Smooth muscle cell of the brain vasculature (primary cell): ENCODE measurements around the gene NTRK1.

Experiments
- DNase-seq: peaks from one replicate; pipeline ENCODE4 v3.0.0-alpha.2; 2012; ENCODE audit warnings: low read depth, low spot score

Gene NTRK1

DNA sequence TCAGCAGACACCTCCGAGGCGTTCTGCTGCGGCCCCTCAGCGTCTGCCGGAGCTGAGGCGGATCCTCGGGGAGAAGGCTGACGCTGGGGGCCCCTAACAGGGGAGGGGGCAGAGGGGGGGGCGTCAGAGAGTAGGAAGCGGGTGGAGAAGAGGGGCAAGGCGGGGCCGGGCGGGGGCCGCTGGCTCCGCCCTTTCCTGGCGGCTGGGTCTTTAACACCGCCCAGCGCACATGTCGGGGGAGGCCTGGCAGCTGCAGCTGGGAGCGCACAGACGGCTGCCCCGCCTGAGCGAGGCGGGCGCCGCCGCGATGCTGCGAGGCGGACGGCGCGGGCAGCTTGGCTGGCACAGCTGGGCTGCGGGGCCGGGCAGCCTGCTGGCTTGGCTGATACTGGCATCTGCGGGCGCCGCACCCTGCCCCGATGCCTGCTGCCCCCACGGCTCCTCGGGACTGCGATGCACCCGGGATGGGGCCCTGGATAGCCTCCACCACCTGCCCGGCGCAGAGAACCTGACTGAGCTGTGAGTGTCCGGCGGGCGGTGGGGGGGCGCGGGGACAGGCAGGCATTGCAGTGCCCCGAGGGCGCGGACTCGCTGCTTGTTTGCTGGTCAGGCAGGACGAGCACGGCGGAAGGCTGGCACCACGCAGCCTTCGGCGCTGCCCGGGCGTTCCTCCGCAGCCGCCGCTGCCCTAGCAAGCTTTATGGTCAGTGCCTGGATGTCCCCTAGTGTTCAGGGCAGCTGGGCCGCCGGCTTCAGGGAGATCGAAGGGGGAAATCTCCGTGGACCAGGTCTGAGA, at the start of gene NTRK1:
TSS of gene NTRK1 (plus strand) at position 238 of the 796 bp plus-strand sequence. CDS start at position 308, 70 bp downstream.
- no peak for DNase-seq

GRCh38 chr1:156811168-156811567, 49.5 kb upstream of the NTRK1 start:
- DNase-seq: no peak

DNA sequence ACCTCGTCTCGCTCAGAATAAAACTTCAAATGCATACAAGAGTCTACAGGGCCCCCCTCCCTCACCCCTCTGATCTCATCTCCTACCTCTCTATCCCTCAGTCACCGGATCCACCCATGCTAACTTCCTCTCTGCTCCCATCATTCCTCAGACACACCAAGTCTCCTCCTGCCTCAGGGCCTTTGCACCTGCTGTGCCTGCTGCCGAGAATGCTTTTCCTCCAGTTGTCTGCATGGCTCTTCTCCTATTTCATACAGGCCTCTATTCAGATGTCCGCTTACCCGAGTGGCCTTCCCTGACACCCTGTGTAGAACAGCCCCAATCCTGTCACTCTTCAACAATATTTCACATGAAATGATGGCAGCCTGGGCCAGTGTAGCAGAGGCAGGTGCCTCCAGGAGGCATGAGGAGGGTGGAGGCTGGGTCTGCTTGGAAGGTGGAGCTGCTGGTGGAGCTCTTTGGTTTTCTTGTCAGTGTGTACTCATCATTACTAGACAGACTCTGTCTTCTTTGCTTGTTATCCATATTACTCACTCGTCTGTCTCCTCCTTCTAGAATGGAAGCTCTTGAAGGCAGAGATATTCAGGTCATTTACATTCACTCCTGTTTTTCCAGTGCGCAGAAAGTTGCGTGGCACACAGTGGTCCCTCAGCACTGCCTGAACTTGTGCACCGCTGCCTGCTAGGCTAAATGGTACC, 48.2 kb upstream of the NTRK1 start:
- DNase-seq: no peak

GRCh38 chr1:156813298-156813697, 47.4 kb upstream of the NTRK1 start:
- DNase-seq: no peak

DNA sequence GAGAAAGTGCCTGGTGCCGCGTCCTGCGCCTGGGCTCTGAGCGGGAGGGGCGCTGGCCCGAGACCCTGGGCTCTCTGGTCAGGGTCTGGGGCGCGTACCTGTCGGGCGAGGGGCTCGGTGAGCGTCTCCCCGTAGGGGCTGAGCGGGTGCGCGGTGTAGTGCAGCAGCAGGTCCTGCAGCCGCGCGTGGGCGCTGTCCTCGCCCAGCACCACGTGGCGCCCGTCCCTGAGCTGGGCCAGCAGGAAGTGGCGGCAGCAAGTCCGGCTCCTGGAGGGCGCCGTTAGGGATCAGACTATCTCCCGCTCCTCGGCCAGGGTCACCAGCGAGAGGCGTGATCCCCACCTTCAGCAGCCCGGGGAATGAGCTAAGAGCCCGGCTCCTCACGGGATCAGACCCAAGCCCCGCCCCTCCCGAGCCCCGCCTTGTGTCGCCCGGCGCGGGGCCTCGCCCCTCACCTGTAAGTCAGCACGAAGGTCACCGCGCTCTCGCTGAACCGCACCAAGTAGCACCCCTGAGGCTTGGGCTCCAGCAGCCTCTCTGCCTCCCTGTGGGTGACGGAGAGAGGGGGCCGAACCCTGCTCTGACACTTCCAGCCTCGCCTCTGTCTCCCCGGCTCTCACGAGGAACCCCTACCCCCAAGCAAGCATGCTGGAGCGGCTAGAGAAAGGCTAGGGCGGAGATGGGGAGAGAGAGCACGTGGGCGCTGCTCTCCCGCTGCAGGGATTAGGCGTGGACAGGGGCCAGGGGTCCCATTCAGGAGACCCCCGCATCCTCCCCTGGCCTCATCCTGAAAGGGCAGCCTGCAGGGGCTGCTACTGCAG, 46.7 kb upstream of the NTRK1 start:
- DNase-seq: no peak

- no peak for DNase-seq
Observed at GRCh38 chr1:156814571-156815260, 45.9 kb upstream of the NTRK1 start.

DNA sequence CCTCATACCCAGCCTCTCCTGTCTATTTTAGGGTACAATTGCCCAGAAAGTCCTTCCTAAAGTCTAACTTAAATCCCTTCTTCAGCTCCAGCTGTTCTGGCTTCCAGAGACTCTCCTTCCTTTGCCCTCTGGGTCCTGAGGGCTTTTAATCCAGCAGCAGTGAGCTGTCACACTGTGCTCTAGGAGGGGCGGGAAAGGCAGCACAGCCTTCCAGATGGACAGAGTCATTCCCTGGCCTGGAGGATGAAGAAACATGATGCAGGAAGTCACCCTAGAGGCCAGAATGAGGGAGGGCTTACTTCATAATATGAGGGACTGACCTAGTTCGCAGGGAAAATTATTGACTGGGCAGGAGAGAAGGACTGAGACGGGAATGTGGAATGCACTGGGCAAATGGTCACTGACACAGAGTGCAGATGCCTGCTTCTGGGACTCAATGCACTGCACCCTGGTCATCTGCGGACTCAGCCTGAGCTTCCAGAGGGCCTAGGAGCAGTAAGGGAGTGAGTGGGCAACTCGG, 45.3 kb upstream of the NTRK1 start:
- DNase-seq: peak; percentile 51

GRCh38 chr1:156815961-156816422, 44.7 kb upstream of the NTRK1 start:
- DNase-seq: no peak

- no peak for DNase-seq
Observed at GRCh38 chr1:156816561-156817328, 43.9 kb upstream of the NTRK1 start, which contains the start of gene SH2D2A. Gene SH2D2A, minus strand, starts transcription at chr1:156816848. Its CDS starts 140 bp downstream, at chr1:156816708.

- no peak for DNase-seq
Observed at GRCh38 chr1:156821801-156822200, 38.9 kb upstream of the NTRK1 start.

DNA sequence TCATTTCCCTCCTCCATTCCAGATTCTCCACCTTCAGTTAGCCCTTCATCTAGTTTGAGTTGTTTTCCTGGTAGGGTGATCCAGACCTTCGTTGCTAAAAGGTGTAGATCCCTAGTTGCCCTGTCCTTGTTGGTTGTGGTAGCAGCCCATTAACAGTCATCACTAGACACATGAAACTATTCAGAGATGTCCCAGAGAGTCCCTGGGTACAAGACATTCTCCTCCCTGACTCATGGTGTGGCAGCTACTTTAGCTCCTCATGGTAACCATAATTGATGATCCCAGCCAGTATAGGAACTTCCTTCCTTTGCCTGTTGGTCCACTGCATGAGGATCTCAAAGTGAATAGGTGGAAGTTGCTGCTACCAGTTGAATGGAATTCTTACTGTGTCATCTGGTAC, 38.0 kb upstream of the NTRK1 start:
- no peak for DNase-seq

DNA sequence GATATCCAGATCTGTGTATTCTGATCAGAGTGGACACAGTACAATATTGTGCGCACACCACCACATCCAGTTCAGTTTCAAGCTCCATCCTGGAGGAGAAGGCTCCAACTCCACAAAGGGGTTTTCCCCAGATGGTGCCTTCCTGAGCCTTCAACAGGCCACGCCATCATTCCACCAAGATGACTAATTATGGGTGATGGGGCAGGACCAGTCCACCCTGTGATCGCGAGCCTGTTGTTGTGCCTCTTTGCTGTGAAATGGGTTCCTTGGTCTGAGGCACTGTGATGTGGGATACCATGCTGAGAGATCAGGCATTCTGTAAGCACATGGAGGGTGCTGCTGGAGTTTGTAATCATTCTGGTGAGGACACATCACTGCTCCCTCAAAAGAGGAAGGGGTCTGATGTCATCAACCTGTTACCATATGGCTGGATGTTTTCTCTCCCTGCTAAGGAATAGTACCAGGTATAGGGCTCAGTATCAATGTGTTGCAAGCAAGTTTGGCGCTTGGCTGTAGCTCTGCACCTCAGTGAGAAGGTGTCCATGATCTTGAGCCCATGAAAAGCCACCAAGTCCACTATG, 37.4 kb upstream of the NTRK1 start:
- no peak for DNase-seq

DNA sequence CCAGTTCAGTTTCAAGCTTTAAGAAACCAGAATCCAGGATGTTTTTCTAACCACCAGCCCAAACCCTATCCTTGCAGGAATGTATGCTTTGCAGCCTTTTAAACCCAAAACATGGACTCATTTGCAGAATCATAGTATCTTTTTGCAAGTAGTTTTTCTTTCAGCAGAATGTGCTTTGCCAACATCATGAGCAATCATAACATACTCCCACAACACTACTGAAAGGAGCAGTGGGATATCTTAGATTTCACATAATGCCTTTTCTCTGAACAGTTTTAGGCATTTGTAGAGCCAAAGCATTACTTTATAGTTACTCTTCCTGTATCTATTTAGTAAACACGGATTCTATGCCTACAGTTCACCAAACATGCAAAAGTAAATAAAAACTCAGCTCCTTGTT, 34.0 kb upstream of the NTRK1 start:
- no peak for DNase-seq

GRCh38 chr1:156828400-156829124, 32.1 kb upstream of the NTRK1 start:
- no peak for DNase-seq

DNA sequence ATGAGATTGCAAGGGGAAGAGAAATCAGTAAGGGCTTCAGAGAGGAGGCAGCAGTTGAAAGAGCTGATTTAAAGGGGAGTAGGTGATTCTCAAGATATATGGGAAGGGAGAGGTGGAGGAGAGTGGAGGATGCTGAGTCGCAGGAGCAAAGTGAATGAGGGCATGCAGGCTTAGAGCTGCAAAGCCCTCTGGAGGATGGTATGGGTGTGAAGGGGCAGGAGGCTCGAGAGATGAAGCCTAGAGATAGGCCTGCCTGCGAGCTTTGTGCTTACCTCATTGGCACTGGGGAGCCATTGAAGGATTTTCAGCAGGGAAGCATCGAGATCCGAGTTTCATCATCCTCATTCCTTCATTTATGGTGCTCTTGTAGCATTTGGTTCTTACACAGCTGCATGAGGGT, 28.2 kb upstream of the NTRK1 start:
- no peak for DNase-seq

GRCh38 chr1:156833603-156834002, 27.1 kb upstream of the NTRK1 start:
- no peak for DNase-seq

GRCh38 chr1:156834322-156834721, 26.3 kb upstream of the NTRK1 start:
- DNase-seq: no peak

DNA sequence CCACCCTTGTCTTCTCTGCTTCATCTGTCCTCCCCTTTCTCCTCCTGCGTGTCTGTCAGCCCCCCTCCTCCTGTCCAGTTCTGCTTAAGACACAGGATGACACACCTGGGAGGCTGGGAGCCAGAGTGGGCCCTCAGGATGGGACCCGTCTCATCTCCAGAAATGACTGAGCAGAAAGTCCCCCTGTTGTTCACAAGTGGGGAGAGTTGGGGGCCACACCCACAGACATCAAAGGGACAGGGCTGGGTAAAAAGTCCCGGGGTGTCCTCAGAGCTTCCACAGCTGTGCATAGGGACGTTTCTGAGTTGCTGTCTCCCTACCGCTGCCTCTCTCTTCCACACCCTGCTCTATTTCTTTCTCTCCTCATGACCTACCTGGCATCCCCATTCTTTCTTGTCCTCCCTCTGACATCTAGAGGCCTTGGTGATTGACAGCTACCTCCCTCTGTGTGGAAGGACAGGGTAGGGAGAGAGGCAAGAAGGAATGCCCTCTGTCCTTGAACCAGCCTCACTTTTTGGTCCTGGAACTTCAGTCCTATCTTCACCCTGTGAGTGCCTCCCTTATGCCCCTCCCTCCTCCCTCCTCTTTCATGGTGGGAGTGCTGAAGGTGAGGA, 24.5 kb upstream of the NTRK1 start:
- no peak for DNase-seq

- DNase-seq: no peak
Observed at GRCh38 chr1:156836892-156837291, 23.8 kb upstream of the NTRK1 start.
